SH-SY5Y (cell line): ENCODE data around the gene UGGT2.

ENCODE experiments used
- GATA2 ChIP-seq: IDR thresholded peaks from 2 replicates; pipeline ENCODE4 v1.6.1; 2011; ENCODE audit warnings: mild to moderate bottlenecking, low read depth, low read length
- GATA3 ChIP-seq: IDR thresholded peaks from 2 replicates; pipeline ENCODE4 v1.6.1; 2011; ENCODE audit warnings: low read depth, mild to moderate bottlenecking, low read length, moderate library complexity

GRCh38 chr13:95791084-95791722 lies 262.0 kb downstream of the UGGT2 start:
- no peak for TF ChIP-seq GATA2
- TF ChIP-seq GATA3: no peak
